NCI-H187 (cell line): ENCODE results near the gene SYNGR2.
"Not testable (repeated sequence)": the region's sequence is repeated elsewhere in the genome, so short reads cannot be mapped to it uniquely, and the experiment has no call there.

ENCODE experiments used
- DNase-seq, 2 experiments: peaks; one replicate each; lab custom pipeline; 2025; lab: John Stamatoyannopoulos, UW

SYNGR2 gene

DNA sequence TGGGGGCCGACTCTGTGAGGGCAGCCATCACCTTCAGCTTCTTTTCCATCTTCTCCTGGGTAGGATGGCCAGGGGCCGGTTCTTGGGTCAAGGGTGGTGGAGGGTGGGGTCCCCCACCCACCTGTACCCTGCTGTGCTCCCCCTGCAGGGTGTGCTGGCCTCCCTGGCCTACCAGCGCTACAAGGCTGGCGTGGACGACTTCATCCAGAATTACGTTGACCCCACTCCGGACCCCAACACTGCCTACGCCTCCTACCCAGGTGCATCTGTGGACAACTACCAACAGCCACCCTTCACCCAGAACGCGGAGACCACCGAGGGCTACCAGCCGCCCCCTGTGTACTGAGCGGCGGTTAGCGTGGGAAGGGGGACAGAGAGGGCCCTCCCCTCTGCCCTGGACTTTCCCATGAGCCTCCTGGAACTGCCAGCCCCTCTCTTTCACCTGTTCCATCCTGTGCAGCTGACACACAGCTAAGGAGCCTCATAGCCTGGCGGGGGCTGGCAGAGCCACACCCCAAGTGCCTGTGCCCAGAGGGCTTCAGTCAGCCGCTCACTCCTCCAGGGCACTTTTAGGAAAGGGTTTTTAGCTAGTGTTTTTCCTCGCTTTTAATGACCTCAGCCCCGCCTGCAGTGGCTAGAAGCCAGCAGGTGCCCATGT lies 3.3 kb downstream of the SYNGR2 start:
- DNase-seq = not testable (repeated sequence)

DNA sequence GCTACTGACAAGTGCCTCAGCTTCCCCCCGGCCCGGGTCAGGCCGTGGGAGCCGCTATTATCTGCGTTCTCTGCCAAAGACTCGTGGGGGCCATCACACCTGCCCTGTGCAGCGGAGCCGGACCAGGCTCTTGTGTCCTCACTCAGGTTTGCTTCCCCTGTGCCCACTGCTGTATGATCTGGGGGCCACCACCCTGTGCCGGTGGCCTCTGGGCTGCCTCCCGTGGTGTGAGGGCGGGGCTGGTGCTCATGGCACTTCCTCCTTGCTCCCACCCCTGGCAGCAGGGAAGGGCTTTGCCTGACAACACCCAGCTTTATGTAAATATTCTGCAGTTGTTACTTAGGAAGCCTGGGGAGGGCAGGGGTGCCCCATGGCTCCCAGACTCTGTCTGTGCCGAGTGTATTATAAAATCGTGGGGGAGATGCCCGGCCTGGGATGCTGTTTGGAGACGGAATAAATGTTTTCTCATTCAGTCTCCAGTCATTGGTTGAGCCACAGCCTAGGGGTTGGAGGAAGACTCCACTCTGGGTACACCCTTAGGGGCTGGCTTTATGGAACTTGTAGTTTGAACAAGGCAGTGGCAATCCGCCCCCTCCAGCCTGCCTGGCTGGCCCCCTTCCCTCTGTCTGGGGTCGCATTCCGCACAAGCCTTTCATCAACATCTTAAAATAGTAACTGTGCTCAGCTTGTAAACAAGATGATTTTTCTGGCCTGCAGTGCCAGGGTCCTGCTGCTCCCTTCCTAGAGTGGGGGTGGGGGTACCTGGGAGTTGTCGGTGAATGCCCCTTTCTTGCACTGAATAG lies 4.1 kb downstream of the SYNGR2 start:
- no peak for DNase-seq

DNA sequence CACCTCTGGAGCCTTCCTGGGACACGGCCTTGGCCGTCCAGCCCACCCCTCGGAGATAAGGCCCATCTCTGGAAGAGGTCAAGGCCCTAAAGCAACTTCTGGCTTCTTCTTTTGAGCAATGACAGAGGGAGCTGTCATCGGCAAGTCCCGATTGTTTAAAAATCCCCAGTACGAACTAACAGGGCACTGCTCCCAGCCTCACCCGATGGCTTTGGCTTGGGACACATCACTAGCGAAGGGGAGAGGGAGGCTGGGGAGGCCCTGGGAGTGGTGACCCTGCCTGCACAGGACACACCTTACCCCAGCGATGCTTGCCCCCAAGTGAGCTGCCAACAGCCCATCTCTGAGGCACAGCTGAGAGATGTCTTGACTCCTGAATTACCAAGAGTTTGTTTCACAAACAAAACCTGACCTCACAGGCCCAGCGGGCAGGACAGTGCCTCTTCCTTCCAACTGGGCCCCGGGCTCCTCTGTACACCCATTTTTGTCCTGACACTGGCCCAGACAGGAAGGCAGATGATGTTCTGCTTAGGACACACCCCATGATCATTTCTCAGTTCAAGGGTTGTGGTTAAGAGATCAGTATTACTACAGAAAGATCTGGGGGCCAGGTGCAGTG lies 4.8 kb downstream of the SYNGR2 start:
- no peak for DNase-seq

DNA sequence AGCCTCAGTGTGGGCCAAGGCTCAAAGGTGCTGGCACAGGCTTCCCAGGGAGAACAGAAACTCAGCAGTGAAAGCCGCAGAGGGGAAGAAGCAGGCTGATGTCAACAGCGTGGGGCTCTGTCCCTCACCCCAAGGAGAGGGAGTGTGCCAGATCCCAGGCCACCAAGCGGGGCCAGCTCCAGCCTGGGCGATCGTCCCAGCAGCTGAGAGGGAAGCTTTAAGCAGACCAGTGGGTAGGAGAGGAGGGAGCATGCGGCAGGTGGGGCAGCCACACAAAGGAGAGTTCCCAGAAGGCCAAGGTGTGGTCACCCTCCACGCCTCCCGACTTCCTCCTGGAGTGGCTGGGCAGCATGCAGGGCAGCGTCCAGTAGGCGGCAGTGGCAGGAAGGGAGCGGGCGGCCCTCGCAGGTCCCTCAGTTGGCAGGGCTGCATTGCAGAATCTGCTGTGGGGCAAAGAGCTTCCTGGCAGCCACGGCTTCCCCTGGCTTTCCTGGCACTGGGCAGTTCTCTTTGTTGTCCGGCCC lies 6.0 kb downstream of the SYNGR2 start:
- no peak for DNase-seq

DNA sequence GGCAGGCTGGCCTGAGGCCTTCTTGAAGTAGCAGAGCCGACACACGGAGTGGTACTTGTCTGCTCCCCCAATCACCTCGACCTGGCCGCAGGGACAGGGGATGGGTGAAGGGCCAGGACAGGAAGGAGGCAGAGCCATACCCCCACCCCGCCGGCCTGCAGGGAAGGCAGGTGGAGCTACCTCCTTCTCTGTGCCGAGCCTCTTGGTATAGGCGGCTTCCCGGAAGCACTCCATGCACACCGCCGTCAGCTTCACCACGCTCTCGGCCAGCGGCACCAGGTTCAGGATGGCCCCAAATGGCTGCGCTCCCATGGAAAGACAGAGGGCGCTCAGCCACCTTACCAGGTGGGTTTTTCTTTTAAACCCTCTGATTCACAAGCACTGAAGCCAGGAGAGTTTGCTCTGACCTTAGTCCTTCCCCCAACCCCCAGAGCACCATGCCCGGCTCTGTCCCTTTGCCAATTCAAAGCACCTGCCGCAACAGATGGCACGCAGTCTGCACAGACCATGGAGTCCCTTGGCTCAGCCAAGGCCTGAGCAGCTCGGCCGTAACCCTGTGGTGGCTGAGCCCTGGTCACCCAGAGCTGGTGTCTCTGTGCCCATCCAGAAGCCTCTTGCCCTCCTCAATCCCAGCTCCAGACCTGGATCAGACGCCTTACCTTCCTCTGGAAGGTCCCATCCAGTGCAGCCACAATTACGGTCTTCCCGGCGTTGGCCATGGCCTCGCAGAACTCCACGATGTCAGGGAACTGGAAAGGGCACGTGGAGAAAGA lies 6.7 kb downstream of the SYNGR2 start:
- DNase-seq = no peak

DNA sequence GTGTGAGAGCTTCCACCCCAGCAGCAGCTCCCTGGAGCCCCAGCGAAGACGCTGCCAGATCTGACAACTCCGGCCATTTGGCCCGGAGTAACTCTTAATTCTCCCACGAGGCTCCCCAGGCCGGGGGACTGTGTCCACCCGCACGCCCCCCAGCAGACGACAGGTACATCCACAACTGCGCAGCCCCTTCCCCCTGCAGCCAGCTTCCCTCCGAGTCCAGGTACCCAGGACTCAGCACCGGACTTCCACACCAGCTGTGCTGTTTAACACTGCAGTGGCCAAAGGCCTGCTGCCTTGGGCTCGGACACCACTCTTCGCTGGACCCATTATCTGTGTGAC lies 7.2 kb downstream of the SYNGR2 start:
- DNase-seq = no peak

DNA sequence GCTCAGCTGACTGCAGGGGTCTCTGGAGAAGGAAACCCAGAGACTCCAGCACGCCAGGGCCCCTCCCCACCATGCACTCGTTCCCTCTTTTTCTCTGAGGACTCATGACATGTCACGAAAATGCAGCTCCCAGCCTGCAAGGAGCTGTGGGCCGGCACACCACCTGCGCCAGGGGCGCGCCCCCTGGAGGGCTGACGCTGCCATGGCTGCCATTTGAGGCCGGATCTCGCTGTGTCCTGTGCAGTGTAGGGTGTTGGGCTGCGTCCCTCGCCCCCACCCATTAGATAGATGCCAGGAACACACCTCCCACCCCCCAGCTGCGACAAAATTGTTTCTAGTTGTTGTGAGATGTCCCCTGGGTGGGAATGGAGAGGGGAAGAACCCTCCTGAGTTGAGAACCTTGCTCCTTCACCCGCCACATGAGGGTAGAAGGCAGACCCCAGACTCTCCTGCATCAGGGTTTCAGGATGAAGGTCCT lies 8.2 kb downstream of the SYNGR2 start:
- no peak for DNase-seq

DNA sequence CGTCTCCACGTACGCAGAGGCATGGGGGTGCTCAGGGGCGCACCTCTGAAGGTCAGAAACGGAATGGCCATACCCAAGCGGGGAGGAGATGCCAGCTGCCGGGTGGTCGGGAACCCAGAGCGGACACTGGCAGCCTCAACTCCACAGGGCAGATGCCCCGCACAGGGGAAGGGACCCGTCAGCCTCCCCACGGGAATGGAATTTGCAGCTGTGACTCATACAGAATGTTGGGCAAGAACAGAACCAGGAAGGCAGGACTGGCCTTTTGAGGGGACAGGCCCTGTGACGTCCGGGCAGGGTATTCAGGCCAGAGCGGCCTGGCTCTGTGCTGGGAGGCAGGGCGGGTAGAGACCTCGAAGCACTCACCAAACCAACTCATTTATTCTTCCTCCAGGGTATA lies 11.0 kb downstream of the SYNGR2 start:
- DNase-seq = no peak

DNA sequence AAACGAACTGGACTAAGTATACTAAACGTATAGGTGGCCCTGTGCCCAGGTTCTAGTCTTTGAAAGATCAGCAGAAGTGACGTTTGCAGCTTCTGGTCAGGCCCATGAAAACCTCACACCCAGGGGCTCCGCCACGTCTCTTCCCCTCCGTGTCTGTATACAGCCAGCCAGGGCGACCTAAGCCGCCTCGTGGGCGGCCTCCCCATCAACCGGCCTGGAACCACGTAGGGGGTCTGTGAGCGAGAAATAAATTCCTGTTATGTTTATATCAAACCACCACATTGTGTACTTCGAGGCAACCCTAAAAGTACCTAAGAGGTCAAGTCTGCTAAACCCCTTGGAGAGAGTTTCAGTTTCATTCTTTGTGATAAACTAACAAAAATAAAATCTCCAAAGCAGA lies 11.7 kb downstream of the SYNGR2 start:
- DNase-seq = no peak

DNA sequence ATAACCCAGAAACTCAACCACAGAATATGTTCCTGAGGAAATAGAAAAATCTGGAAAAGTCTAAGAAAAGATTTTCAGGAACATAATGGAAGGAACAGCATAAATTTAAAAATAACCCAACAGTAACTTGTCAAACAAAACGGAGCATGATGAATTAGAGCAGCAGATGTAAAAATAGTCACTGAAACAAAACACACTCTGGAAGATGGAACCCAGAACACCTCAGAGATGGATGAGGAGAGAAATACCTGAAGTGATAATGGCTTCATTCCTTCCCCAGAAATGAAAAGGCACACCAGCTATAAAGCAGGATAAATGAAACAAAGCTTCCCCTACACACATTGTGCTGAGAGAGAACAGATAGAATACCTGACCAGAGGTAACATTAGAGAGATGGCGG lies 12.1 kb downstream of the SYNGR2 start:
- no peak for DNase-seq

DNA sequence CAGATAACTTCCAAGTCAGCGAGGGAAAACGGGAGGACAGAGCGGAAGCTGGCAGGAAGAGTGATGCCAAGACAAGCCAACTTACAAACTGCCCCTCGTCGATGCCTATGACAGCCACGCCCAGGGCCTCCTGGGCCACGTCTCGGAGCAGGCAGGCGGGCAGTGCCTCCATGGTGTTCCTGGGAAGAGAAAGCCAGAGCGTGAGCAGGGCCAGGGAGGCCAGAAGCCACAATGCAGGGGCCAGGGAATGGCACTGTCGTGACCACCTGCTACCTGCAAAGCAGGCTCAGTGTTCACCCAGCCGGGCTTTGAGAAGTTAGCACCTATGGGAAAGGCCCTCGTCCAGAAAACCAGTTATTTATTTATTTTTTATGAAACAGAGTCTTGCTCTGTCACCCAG lies 14.1 kb downstream of the SYNGR2 start:
- no peak for DNase-seq

DNA sequence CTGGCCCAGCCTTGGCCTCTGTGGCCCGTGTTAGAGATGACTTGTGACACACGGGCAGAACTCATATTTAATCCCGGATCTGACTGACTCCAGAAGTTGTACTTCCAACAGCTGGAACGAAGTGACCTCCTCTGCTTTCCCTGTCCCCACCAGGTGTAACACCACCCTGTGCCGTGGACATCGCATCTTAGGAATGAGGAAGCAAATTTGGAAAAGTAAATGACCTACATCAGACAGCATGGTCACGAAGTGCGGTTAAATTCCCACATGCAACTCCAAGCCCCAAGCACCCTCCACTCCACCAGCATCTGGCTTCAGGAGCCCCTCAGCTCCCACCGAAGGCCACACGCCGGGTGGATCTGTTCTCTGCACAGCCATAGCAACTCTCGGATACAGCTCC lies 15.5 kb downstream of the SYNGR2 start:
- no peak for DNase-seq

DNA sequence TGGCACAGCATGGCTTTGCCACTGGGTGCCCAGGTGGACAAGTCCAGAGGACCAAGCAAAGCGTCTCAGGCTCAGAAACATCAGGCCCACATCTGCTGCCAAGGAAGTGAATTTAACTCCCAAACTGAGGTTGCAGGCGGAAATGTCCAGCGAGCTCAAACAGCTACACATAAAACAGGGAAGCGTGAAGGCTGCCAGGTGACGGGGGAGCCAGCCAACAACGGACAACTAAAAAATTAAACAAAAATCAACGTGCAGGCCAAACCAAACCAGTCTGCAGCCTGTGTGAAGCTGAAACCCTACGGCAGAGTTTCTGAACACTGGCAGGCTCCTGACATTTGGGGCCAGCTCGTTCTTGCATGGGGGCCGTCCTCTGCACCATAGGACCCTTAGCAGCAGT lies 16.0 kb downstream of the SYNGR2 start:
- no peak for DNase-seq

DNA sequence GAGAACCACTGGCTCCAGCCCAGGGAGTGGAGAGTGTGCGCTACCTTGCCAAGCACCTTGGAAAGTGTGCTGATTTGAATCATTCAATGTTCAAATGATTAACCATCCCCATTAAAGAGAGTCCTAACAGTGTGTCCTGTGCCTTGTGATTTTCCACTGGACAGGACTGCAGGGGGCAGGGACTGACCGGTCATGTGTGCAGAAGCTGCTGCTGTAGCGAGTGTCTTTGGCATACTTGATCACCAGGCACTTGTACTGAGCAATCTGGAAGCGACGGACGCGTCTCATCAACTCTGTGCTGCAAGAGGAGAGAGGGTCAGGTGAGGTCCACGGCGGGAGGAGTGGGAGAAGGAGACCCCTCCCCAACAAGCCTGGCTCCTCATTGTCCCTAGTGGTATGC lies 16.5 kb downstream of the SYNGR2 start:
- no peak for DNase-seq

DNA sequence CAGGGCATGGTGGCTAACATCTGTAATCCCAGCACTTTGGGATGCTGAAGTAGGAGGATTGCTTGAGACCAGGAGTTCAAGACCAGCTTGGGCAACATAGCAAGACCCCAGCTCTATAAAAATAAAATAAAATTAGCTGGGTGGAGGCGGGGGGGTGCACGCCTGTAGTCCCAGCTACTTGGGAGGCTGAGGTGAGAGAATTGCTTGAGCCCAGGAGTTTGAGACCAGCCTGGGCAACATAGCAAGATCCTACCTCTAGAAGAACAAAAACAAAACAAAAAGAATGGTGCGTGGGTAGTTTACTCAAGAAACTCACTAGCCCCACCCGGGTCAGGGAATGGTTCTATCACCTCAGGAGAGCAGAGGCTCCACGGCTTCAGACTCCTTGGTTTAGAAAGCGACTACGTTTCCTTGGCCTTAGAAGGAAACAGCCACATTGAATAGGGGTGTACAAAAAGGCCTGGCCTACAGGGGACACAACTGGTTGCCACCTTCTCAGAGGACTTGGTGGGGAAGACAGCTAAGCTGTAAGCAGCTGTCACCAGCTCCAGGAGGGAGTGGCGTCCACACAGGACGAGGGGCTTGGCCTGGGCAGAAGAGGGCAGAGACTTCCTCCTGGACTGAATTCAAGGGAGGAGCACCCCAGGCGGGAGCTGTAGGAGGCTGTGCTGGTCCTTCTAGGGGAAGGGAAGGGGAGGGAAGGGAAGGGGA lies 17.8 kb downstream of the SYNGR2 start:
- DNase-seq = no peak

DNA sequence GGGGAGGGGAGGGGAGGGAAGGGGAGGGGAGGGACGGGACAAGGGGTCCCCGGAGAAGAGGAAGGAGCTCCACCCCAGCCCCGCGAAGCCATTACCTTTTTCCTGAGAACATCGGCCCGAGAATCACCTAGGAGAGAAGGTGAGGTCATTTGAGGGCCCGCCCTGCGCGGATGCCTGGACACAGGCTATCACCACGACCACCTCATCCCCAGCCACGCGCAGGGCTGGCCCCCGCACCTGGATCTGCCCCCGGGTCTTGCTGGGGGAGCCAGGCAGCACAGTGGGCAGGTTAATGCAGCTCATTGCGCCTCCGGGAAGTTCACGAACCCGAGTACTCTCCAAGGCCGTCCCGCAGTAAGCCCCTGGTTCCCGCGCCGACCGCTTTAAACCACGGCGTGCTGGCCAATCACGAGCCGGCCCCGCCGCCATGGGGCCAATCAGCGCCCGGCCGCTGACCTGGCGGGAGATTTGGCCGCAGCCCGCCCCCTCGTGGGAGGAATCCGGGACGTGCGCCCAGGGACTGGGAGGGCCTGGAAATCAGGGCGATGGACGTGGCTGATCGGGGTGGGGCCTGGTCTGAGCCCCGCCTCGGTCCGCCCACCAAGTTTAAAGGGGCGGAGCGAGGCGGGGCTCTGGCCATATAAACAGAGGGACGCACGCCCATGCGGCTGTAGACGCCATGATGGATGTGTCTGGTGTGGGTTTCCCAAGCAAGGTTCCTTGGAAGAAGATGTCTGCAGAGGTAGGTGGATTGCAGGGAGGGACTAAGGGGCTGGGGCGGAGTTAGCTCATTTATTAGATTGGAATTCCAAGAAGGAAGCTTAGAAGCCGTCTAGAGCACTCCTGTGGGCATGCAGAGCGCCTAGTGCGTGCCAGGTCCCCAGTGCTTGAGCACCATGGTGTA lies 18.6 kb downstream of the SYNGR2 start, which contains the start of the genes AFMID and TK1:
Gene AFMID (plus strand): TSS at position 671 of the 904 bp plus-strand sequence. CDS start 9 bp downstream, at position 680.
Gene TK1 (minus strand): TSS at position 361 of the 904 bp plus-strand sequence. CDS start 58 bp downstream, at position 303.
- DNase-seq = peak; percentile 96 to 97

DNA sequence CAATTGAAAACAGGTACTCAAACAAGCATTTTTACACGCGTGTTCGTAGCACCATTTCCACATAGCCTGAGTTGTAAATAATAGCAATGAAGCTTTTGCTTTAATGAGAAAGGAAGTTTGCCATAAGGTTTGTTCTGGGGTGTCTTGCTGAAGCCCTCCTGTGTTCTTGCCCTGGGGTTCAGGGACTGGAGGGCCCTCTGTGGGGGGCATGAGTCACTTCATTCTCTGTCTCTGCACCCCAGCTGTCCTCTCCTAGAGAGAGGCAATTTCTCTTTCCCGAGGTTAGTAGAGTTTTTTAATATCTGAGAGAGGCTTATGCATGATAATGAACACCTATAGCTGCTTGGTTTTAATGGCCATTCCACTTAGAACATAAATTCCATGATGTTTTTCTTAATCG lies 28.3 kb downstream of the SYNGR2 start:
- DNase-seq = no peak

DNA sequence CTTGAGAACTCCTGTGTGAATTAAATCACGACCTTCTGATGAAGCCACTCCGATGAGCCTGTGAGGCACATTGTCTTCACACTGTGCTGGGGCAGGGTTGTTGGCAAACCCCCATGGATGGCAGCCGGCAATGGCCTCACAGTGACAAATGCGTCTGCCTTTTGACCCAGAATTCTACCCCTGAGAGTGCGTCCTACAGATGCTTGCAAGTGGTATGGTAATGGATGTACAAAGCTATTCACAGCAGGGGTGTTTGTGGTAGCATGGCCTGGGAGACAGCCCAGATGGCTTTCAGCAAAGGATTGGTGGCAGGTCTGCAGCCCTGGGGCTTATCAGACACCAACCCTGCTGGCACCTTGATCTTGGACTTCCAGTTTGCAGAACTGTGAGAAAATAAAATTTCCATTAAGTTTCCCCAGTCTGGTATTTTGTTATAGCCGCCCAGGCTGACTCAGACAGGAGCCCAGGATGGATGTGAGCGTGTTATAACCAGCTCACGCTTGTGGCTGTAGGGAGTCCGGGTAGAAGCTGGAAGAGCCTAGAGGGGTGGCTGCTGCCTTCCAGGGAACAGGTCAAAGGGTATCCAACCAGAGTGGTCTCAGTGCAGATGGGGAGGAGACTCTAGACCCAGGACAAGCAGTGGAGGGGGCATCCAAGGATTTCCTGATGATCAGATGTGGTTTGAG lies 28.9 kb downstream of the SYNGR2 start:
- peak in 1 of 2 experiments; percentile 15 for DNase-seq

DNA sequence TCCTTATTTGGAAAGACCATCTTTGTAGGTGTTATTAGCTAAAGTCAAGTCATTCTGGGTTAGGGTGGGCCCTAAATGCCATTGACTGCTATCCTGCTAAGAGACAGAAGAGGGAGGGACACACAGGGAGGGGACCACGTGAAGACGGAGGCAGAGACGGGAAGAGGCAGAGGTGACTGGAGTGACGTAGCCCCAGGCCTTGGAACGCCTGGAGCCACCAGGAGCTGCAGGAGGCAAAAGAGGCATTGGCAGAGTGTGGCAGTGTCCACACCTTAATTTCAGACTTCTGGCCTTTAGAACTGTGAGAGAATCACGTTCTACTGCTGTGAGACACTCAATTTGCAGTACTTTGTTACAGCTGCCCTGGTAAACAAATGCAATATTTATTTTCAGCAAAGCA lies 32.1 kb downstream of the SYNGR2 start:
- DNase-seq = no peak

DNA sequence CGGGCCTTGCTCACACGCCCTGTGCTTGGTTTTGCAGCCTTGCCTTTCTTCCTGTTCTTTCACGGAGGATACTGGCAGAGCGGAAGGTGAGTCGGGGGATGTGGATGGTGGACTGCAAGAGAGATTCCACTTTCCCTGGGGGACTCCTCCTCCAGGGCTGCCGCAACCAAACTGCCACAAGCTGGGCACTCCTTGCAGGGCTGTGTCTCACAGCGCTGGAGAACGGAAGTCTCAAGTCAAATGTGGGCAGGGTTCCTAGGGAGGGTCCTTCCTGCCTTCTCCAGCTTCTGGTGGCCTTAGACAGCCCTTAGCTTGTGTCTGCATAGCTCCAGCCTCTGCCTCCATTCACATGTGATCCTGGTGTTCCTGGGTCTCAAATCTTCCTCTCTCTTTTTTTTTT lies 34.3 kb downstream of the SYNGR2 start:
- no peak for DNase-seq
